Small intestine (tissue), 7 donors: ENCODE measurements around the gene VPREB3. TPM values are rescaled to one million over a fixed set of nuclear protein-coding genes. Genes with fewer than 3 reads are reported as not detected.

Source experiments
- DNase-seq, 2 donors: peaks; one replicate each; pipeline versions ENCODE4 v3.0.0 to v3.0.0-alpha.2; 2013
- FAIRE-seq: peaks from 2 replicates; lab custom pipeline; 2012; peaks lifted over from hg19 to GRCh38; lab: Jason Lieb, UNC
- H3K27ac ChIP-seq, 3 donors: one replicate each; pipeline ENCODE4 v1.5.1; 2013; ENCODE audit warnings: low read length in 2 of 3, mild to moderate bottlenecking in 2 of 3, control low read depth in 1 of 3, inconsistent platforms in 1 of 3, low read depth in 1 of 3, moderate library complexity in 1 of 3
- H3K27me3 ChIP-seq, 3 donors: one replicate each; pipeline ENCODE4 v1.6.1; 2013; ENCODE audit warnings: low read length in 3 of 3, inconsistent platforms in 1 of 3; ENCODE audit not compliant: control insufficient read depth in 3 of 3, insufficient read depth in 3 of 3
- H3K36me3 ChIP-seq, 3 donors: one replicate each; pipeline ENCODE4 v1.6.1; 2013; ENCODE audit warnings: low read length in 3 of 3, inconsistent platforms in 1 of 3, low read depth in 1 of 3, mild to moderate bottlenecking in 1 of 3, moderate library complexity in 1 of 3; ENCODE audit not compliant: control insufficient read depth in 3 of 3, insufficient read depth in 2 of 3
- H3K4me1 ChIP-seq, 3 donors: one replicate each; pipeline ENCODE4 v1.6.1; 2013; ENCODE audit warnings: low read length in 2 of 3, inconsistent platforms in 1 of 3, low read depth in 1 of 3, mild to moderate bottlenecking in 1 of 3, moderate library complexity in 1 of 3; ENCODE audit not compliant: control insufficient read depth in 3 of 3, insufficient read depth in 2 of 3
- H3K4me3 ChIP-seq, 3 donors: one replicate each; pipeline ENCODE4 v1.5.1; 2013; ENCODE audit warnings: low read length in 3 of 3, control low read depth in 1 of 3, inconsistent platforms in 1 of 3, low read depth in 1 of 3, mild to moderate bottlenecking in 1 of 3, moderate library complexity in 1 of 3
- H3K9me3 ChIP-seq, 2 donors: one replicate each; pipeline ENCODE4 v1.6.1; 2013; ENCODE audit warnings: low read depth in 1 of 2, low read length in 1 of 2; ENCODE audit not compliant: control insufficient read depth in 2 of 2, insufficient read depth in 1 of 2
- WGBS, 3 donors: extraction: QIAGEN DNeasy Blood & Tissue Kit; methylation state at CpG; one replicate each; pipeline ENCODE4 v1.1.7; 2013; 5-methylcytosine and 5-hydroxymethylcytosine counted together
- polyA plus RNA-seq, 4 donors: library from polyadenylated mRNA; stranded (reverse) in 3 of 4; unstranded in 1 of 4; fragments of 200-250 nt in 3 of 4; fragments of 120-200 nt in 1 of 4; gene quantifications; one replicate each; pipeline versions ENCODE4 v1.2.1 to v1.2.3, GENCODE V29; 2013
- donor health status: healthy with polysubstance abuse.
- donor health status: control.
- donor health status: control.
- donor health status: Bipolar disorder and iron deficiency.
- donor health status: healthy.

The VPREB3 gene
- polyA plus RNA-seq, 4 donors, result 0.95 to 6.2 TPM; not detected in 2

DNA sequence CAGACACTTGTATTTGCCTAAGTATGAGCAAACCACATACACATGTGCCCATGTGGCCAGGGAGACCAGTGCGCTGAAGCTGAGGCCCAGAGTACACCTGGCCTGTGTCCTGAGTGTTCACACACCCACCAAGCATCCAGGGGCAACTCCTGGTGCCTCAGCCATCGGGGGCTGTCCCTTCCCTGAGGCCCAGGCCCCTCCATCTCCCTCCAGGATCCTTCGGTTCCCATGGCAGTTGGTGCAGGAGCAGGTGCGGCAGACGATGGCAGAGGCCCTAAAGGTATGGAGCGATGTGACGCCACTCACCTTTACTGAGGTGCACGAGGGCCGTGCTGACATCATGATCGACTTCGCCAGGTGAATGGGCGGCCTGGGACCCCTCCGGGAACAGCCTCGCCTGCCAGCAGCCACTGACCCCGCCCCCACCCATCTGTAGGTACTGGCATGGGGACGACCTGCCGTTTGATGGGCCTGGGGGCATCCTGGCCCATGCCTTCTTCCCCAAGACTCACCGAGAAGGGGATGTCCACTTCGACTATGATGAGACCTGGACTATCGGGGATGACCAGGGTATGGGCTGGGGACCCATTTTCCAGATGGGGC is 26.0 kb upstream of the VPREB3 start:
- FAIRE-seq, result no peak
- no peak for DNase-seq
- 84 to 93% (median 90%) methylated on average over 20 of the region's 20 CpGs for WGBS, 3 donors
- no peaks in the 10 kb centered on the region for H3K27me3 ChIP-seq
- H3K36me3 ChIP-seq, result peaks cover 0 to 23% (median 0%) of the 10 kb centered on the region in 3 donors
- no peak overlapping the region for H3K4me3 ChIP-seq
- no peak overlapping the region for H3K27ac ChIP-seq
- no peaks in the 10 kb centered on the region for H3K9me3 ChIP-seq
- H3K4me1 ChIP-seq, result peaks cover 0 to 58% (median 2%) of the 10 kb centered on the region in 3 donors

DNA sequence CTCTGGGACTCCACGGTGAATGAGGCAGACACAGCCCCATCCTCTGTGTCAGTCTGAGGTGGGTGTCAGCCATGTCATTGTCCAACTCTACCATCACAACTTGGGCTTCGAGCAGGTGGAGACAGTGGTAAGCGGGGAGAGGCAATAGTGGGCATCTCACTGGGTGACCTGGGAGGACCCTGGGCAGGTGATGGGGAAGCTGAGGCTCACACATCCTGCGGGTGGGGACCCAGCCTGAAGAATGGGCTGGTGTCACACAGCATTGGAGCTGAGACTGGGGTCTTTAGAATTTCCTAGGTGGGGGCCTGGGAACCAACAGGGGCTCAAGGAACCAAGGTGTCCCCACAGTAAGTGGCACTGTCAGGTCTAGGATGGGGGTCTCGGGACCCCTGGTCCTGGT is 25.5 kb upstream of the VPREB3 start:
- Histone ChIP-seq H3K27ac (no peak overlapping the region), H3K27me3 (peaks cover 0 to under 1% (median 0%) of the 10 kb centered on the region in 3 donors), H3K4me3 (no peak overlapping the region), H3K9me3 (no peaks in the 10 kb centered on the region), H3K4me1 (peaks cover 0 to 63% (median 2%) of the 10 kb centered on the region in 3 donors), H3K36me3 (peaks cover 0 to 23% (median 0%) of the 10 kb centered on the region in 3 donors)
- 88 to 90% (median 88%) methylated on average over 5 of the region's 5 CpGs for WGBS, 3 donors
- FAIRE-seq (no peak), DNase-seq (no peak)

DNA sequence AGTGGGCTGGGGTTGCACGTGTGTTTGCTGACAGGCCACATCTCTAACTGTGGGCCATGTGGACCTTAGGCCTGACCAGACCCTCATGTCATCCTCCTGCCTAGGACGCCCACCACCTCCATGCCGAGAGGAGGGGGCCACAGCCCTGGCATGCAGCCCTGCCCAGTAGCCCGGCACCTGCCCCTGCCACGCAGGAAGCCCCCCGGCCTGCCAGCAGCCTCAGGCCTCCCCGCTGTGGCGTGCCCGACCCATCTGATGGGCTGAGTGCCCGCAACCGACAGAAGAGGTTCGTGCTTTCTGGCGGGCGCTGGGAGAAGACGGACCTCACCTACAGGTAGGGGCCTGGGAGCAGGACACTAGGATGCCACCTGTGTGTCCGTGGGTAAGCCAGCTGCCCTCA is 24.9 kb upstream of the VPREB3 start:
- DNase-seq (no peak), FAIRE-seq (no peak)
- Histone ChIP-seq H3K9me3 (no peaks in the 10 kb centered on the region), H3K4me3 (no peak overlapping the region), H3K27ac (peak overlapping the region in 1 of 3 donors; percentile 39), H3K4me1 (peaks cover 0 to 59% (median 0%) of the 10 kb centered on the region in 3 donors), H3K27me3 (peaks cover 0 to 3% (median 0%) of the 10 kb centered on the region in 3 donors), H3K36me3 (peaks cover 0 to 23% (median 0%) of the 10 kb centered on the region in 3 donors)
- WGBS, 3 donors, result 89 to 93% (median 93%) methylated on average over 15 to 16 of the region's 16 CpGs

DNA sequence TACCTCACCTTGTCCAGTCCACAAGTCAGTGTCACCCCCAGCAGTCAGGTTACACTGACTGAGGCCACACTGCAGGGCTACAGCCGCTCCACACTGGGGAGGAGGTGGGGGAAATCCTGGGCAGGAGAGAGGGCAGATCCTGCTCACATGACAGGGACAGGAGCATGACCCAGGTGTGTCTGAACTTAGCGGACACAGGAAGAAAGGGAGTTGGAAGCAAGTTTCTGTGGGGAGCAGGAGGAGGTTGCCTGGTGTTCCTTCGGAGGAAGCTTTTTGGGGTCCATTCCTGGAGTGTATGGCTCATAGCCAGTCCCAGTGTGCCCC is 24.3 kb upstream of the VPREB3 start:
- H3K4me1 ChIP-seq, result peaks cover 0 to 54% (median 0%) of the 10 kb centered on the region in 3 donors
- peak in 1 of 2 donors; percentile 61 for DNase-seq
- WGBS, 3 donors, result 73 to 84% (median 79%) methylated on average over 3 of the region's 3 CpGs

DNA sequence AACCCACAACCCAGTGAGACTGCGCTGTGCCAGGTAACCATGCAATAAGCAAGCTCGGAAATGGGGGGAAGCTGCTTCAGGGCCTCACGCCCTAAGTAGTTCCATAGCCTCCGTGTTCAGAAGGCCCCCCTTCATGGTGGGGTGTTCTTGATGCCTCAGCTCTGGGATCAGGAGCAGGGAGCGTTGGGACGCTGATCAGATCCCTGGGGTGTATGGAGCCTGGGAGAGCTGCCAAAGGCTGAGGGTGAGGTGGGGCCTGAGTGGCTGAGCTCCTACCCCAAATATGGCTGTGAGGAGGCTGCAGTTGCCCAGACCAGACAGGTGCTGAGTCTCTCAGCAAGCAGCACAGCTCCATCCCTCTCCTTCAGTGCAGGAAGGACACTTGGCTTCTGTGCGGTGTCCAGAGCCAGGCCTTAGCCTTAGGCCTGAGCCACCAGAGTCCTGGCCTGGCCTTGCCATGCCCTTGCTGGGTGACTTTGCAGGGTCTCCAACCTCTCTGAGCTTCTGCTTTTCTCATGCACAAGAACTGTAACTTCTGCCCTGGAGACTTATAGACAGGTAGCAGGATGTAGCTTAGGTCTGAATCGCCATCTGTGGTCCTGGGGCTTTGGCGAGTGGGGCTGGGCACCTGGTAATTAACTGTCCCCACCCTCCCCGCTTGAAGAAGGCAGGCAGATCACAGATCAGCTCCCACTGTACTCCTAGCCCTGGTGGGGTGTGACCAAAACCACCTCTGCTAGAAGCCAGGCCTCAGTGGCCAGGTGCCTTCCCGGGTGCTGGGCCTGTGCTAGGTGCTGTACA is 23.8 kb upstream of the VPREB3 start:
- Histone ChIP-seq H3K36me3 (peaks cover 0 to 16% (median 0%) of the 10 kb centered on the region in 3 donors), H3K4me1 (peaks cover 0 to 52% (median 0%) of the 10 kb centered on the region in 3 donors), H3K27me3 (peaks cover 0 to 14% (median 0%) of the 10 kb centered on the region in 3 donors), H3K27ac (peak overlapping the region in 1 of 3 donors; percentile 39), H3K9me3 (no peaks in the 10 kb centered on the region), H3K4me3 (no peak overlapping the region)
- FAIRE-seq (no peak), DNase-seq (no peak)
- 78 to 81% (median 80%) methylated on average over 11 of the region's 11 CpGs for WGBS, 3 donors

More for the DNA sequence above, 24.3 kb upstream of the VPREB3 start:
- peaks cover 0 to 8% (median 0%) of the 10 kb centered on the region in 3 donors for H3K27me3 ChIP-seq
- no peak overlapping the region for H3K4me3 ChIP-seq
- no peak for FAIRE-seq
- H3K27ac ChIP-seq, result peak overlapping the region in 1 of 3 donors; percentile 39
- H3K9me3 ChIP-seq, result no peaks in the 10 kb centered on the region
- H3K36me3 ChIP-seq, result peaks cover 0 to 20% (median 0%) of the 10 kb centered on the region in 3 donors

DNA sequence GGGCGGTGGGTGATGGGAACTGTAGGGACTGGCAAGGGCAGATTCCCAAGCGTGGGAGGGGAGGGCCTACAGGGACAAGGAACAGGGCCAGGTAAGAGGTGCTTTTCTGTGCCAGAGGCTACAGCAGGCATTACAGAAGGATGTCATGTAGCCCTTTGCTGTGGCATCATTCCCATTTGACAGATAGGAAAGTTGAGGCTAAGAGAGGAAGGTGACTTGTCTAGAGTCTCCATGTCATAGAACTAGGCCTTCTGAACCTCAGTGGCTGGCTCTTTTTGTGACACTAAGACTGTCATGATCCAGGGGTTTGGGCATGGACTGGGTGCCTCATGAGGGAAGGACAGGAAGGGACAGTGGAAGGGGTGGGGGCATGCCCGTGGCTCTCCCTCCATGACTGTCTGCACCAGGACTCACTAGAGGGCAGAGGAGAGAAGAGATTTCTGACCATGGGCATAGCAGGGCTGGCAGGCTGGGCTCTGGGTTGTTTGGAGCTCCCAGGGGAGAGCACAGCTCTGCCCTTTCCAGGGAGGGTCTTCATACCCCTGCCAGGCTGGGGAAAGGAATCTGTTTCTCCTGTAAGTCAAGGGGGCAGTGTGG is 21.7 kb upstream of the VPREB3 start:
- no peak overlapping the region for H3K27ac ChIP-seq
- 74 to 76% (median 75%) methylated on average over 3 of the region's 3 CpGs for WGBS, 3 donors
- peaks cover 0 to 14% (median 0%) of the 10 kb centered on the region in 3 donors for H3K27me3 ChIP-seq
- no peak overlapping the region for H3K4me3 ChIP-seq
- FAIRE-seq (no peak), DNase-seq (no peak)
- no peaks in the 10 kb centered on the region for H3K9me3 ChIP-seq
- H3K36me3 ChIP-seq, result peaks cover 0 to 15% (median 0%) of the 10 kb centered on the region in 3 donors
- H3K4me1 ChIP-seq, result peaks cover 0 to 41% (median 2%) of the 10 kb centered on the region in 3 donors

DNA sequence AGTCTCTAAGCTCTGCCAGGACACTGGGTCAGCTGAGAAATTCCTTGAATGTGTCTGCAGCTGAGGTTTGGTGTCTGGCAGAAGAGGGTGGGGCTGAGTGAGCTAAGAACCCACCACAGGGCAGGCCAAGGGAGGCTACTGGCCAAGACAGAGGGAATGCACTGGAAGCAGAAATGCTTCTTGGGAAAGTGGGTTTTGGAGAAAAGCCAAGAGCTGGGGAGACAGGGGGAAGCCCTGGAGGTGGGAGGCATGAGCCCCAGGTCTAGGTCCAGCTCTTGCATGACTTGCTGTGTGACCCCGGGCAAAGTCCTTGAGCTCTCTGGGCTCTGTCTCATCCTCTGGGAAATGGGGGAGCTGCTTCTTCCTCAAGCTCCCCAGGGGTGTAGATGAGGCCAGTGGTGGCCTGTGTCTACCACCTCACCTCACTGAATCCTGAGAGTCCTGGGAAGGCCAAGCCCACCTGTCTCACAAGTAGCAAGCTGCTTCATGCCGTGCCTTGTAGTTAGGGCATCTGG is 20.8 kb upstream of the VPREB3 start:
- WGBS, 3 donors, result 67 to 85% (median 83%) methylated on average over 1 to 2 of the region's 2 CpGs
- no peaks in the 10 kb centered on the region for H3K9me3 ChIP-seq
- H3K27me3 ChIP-seq, result peaks cover 0 to 14% (median 0%) of the 10 kb centered on the region in 3 donors
- H3K36me3 ChIP-seq, result peaks cover 0 to 8% (median 0%) of the 10 kb centered on the region in 3 donors
- no peak overlapping the region for H3K27ac ChIP-seq
- no peak overlapping the region for H3K4me3 ChIP-seq
- H3K4me1 ChIP-seq, result peaks cover 0 to 39% (median 2%) of the 10 kb centered on the region in 3 donors
- FAIRE-seq (no peak), DNase-seq (no peak)
